HepG2 (cell line): ENCODE measurements around the gene DAD1. TPM values are rescaled to one million over a fixed set of nuclear protein-coding genes. Genes with fewer than 3 reads are reported as not detected.

Source experiments
- ATAC-seq: fragments of 200-7000 bp; cut with Tn5 transposase; 3 replicates; pipeline ENCODE4 v1.9.1; 2020; ENCODE audit warnings: mild to moderate bottlenecking, moderate library complexity
- BruUV-seq: library from RNA; stranded (reverse); fragments of 400-500 nt; replicated peaks from 2 replicates; lab custom pipeline; 2021; lab: Mats Ljungman, UMichigan
- CTCF ChIA-PET: fragments of 300-600 bp; formaldehyde crosslinking; extraction: SDS; loops from one replicate; lab custom pipeline; 2021; ENCODE audit warnings: low total read pairs, inconsistent platforms, low intra/inter-chr PET ratio; lab: Yijun Ruan, JAX
- POLR2A ChIA-PET: fragments of 350-600 bp; sonication (Branson Sonifier 250); formaldehyde crosslinking; loops from one replicate; lab custom pipeline; 2020; ENCODE audit warnings: antibody characterized with exemption, inconsistent platforms; lab: Yijun Ruan, JAX
- DNase-seq: peaks from one replicate; pipeline ENCODE4 v3.0.0-alpha.2; 2015; ENCODE audit warnings: low spot score
- FAIRE-seq: peaks from 3 replicates; lab custom pipeline; 2011; peaks lifted over from hg19 to GRCh38; lab: Jason Lieb, UNC
- H2AFZ ChIP-seq: one replicate; pipeline ENCODE4 v1.6.1; 2011; ENCODE audit warnings: low read length, inconsistent platforms
- H3K27ac ChIP-seq: fragments of 300-600 bp; 3 replicates; pipeline ENCODE4 v1.8.0; 2011; ENCODE audit warnings: mixed run types, mild to moderate bottlenecking, mixed read lengths, low read length, inconsistent platforms; ENCODE audit not compliant: insufficient read depth; ENCODE audit errors: extremely low read length
- H3K27me3 ChIP-seq, 2 experiments: fragments of 200-600 bp in 1 of 2; 2 replicates in 1 of 2; 3 replicates in 1 of 2; pipeline versions ENCODE4 v1.6.0 to v1.8.0; 2011; ENCODE audit warnings: low read length in 2 of 2, mild to moderate bottlenecking in 2 of 2, moderate library complexity in 2 of 2, inconsistent platforms in 1 of 2; ENCODE audit not compliant: insufficient read depth in 2 of 2, control insufficient read depth in 1 of 2
- H3K36me3 ChIP-seq, 2 experiments: fragments of 200-600 bp in 1 of 2; replicated peaks in 1 of 2; 2 replicates in 1 of 2; 3 replicates in 1 of 2; pipeline versions ENCODE4 v1.5.1 to v1.8.0; 2011; ENCODE audit warnings: low read length in 2 of 2, inconsistent platforms in 1 of 2; ENCODE audit not compliant: insufficient read depth in 2 of 2, control insufficient read depth in 1 of 2
- H3K4me1 ChIP-seq: 2 replicates; pipeline ENCODE4 v1.5.1; 2012; ENCODE audit warnings: low read length, inconsistent platforms; ENCODE audit not compliant: insufficient read depth
- H3K4me2 ChIP-seq: 2 replicates; pipeline ENCODE4 v1.6.0; 2011; ENCODE audit warnings: low read depth, low read length, inconsistent platforms
- H3K4me3 ChIP-seq, 3 experiments: fragments of 200-600 bp in 1 of 3; sonication (generic), shearing (Covaris generic) in 1 of 3; replicated peaks in 1 of 3; 2 replicates each; pipeline ENCODE4 v1.5.1; 2011 to 2016; ENCODE audit warnings: low read length in 3 of 3, inconsistent platforms in 2 of 3, low read depth in 2 of 3, mild to moderate bottlenecking in 2 of 3, control low read depth in 1 of 3, mixed read lengths in 1 of 3; ENCODE audit not compliant: insufficient read depth in 1 of 3
- H3K79me2 ChIP-seq: one replicate; pipeline ENCODE4 v1.6.1; 2011; ENCODE audit warnings: low read length, inconsistent platforms; ENCODE audit not compliant: insufficient read depth
- H3K9ac ChIP-seq: 2 replicates; pipeline ENCODE4 v1.6.0; 2011; ENCODE audit warnings: mild to moderate bottlenecking, low read depth, low read length, inconsistent platforms; ENCODE audit not compliant: insufficient read depth
- H3K9me3 ChIP-seq: 2 replicates; pipeline ENCODE4 v1.5.1; 2012; ENCODE audit warnings: mild to moderate bottlenecking, low read length
- H4K20me1 ChIP-seq: 2 replicates; pipeline ENCODE4 v1.6.0; 2011; ENCODE audit warnings: inconsistent platforms, mild to moderate bottlenecking, low read length, moderate library complexity; ENCODE audit not compliant: insufficient read depth
- ADNP ChIP-seq: sonication (generic); formaldehyde crosslinking; IDR thresholded peaks from 2 replicates; pipeline ENCODE4 v1.4.0; 2020; ENCODE audit warnings: missing genetic modification reagents
- CEBPB ChIP-seq: IDR thresholded peaks from 2 replicates; pipeline ENCODE4 v1.6.1; 2011; ENCODE audit warnings: low read depth, low read length, improper control_type of control experiment, borderline replicate concordance
- GLMP ChIP-seq: sonication (generic); formaldehyde crosslinking; IDR thresholded peaks from 2 replicates; pipeline ENCODE4 v1.9.0; 2021; ENCODE audit warnings: missing genetic modification reagents, mild to moderate bottlenecking, borderline replicate concordance
- HIC2 ChIP-seq: sonication (generic); formaldehyde crosslinking; IDR thresholded peaks from 2 replicates; pipeline ENCODE4 v1.9.0; 2022; ENCODE audit warnings: low read depth, missing genetic modification reagents
- HNRNPK ChIP-seq: fragments of 200-400 bp; formaldehyde crosslinking; IDR thresholded peaks from 2 replicates; pipeline ENCODE4 v1.6.1; 2018; ENCODE audit warnings: low read length, low read depth, moderate library complexity, mild to moderate bottlenecking; ENCODE audit not compliant: poor library complexity, severe bottlenecking
- MYPOP ChIP-seq: sonication (generic); formaldehyde crosslinking; IDR thresholded peaks from 2 replicates; pipeline ENCODE4 v1.8.1; 2023; ENCODE audit warnings: mild to moderate bottlenecking, moderate library complexity, missing genetic modification reagents
- POLR2A ChIP-seq, 2 experiments: IDR thresholded peaks; 2 replicates each; pipeline ENCODE4 v1.6.1; 2011; ENCODE audit warnings: low read depth in 2 of 2, low read length in 2 of 2, mild to moderate bottlenecking in 1 of 2, moderate library complexity in 1 of 2; ENCODE audit not compliant: insufficient read depth in 1 of 2
- RERE ChIP-seq: IDR thresholded peaks from 2 replicates; pipeline ENCODE4 v1.6.1; 2016; ENCODE audit warnings: low read depth, missing genetic modification reagents, missing compliant biosample characterization
- SETDB1 ChIP-seq: sonication (generic); formaldehyde crosslinking; IDR thresholded peaks from 2 replicates; pipeline ENCODE4 v1.5.1; 2020; ENCODE audit warnings: missing genetic modification reagents, mild to moderate bottlenecking, borderline replicate concordance
- ZBTB2 ChIP-seq: sonication (generic); formaldehyde crosslinking; IDR thresholded peaks from 2 replicates; pipeline ENCODE4 v1.8.0; 2022; ENCODE audit warnings: low read depth, missing genetic modification reagents
- ZNF207 ChIP-seq: fragments of 450-650 bp; IDR thresholded peaks from 2 replicates; pipeline ENCODE4 v1.6.1; 2016; ENCODE audit warnings: antibody characterized with exemption, borderline replicate concordance
- WGBS: methylation state at CpG from one replicate; pipeline ENCODE4 v1.1.6; 2017; ENCODE audit warnings: low lambda C conversion rate; 5-methylcytosine and 5-hydroxymethylcytosine counted together
- in situ Hi-C: cut with HindIII; loops from 2 replicates; pipeline ENCODE4 v1.10.0; 2017; ENCODE audit warnings: low pct_unique_long_range_greater_than_20kb; ENCODE audit not compliant: extremely low pct_ligation_motif_present
- intact Hi-C: fragments of 100-400 bp; cut with micrococcal nuclease; formaldehyde crosslinking; loops from one replicate; pipeline ENCODE4 v1.10.0; 2022; ENCODE audit not compliant: unreplicated experiment
- polyA plus RNA-seq, 8 experiments: library from polyadenylated mRNA; depleted of rRNA in 3 of 8; stranded (reverse) in 7 of 8; unstranded in 1 of 8; fragments of >200 nt; fragmentation: Illumina TruSeq in 4 of 8; extraction: Trizol in 4 of 8; gene quantifications; 2 replicates each; pipeline versions ENCODE4 v1.2.1 to v1.2.3, GENCODE V29; 2011 to 2016; ENCODE audit warnings: low read depth in 4 of 8, missing spikeins in 1 of 8, mixed read lengths in 1 of 8; ENCODE audit not compliant: insufficient read depth in 1 of 8
- total RNA-seq, 5 experiments: library from RNA; depleted of rRNA; stranded (reverse); fragments of >200 nt; fragmentation: Illumina TruSeq; extraction: Trizol; gene quantifications; 2 replicates each; pipeline ENCODE4 v1.2.3, GENCODE V29; 2016; ENCODE audit warnings: low read depth in 1 of 5

Gene DAD1
- total and polyA plus RNA-seq, 2 of the 13 experiments (the other 11 are each of a cell fraction or from before 2014, with no cell fraction given): 558 to 626 TPM

- CTCF ChIA-PET: no interaction called here
- Histone ChIP-seq H3K27ac (no peak overlapping the region), H2AFZ (no peak overlapping the region), H3K27me3 (no peaks in the 10 kb centered on the region), H3K4me1 (peaks cover 20% of the 10 kb centered on the region), H3K4me3 (no peak overlapping the region), H3K9me3 (no peaks in the 10 kb centered on the region), H3K9ac (no peak overlapping the region), H3K4me2 (no peak overlapping the region), H4K20me1 (0 out of 2 replicates have a peak, but pooled peaks cover 4% of the 10 kb centered on the region), H3K36me3 (peaks cover 23 to 45% of the 10 kb centered on the region in 2 experiments), H3K79me2 (no peaks in the 10 kb centered on the region)
- DNase-seq (no peak), FAIRE-seq (no peak), ATAC-seq (no peak)
- in situ Hi-C loops (no loop called here), intact Hi-C loops (no loop called here)
- POLR2A ChIA-PET: interaction anchor here (0.9 to 1.9 kb wide), 2 partner anchors 21 to 22 kb away, joined by 4 read pairs; no protein-coding TSS in a partner anchor
- no TSS peak for BruUV-seq
- 93% methylated on average over 2 of the region's 2 CpGs for WGBS
- TF ChIP-seq POLR2A (IDR thresholded peaks at IDR 0.05; ENCODE audit: insufficient read depth in 1 of 2, low read depth in 2 of 2, low read length in 2 of 2): 0 out of 4 replicates have a peak, but pooled peaks of 1 of the 2 experiments have one; percentile 1
- 0 out of 2 replicates have a peak, but pooled peaks have one; percentile 11 for TF ChIP-seq ZNF207
- no peak for TF ChIP-seq RERE (CRISPR knock-in tag)
- 0 out of 2 replicates have a peak, but pooled peaks have one; percentile 32 for TF ChIP-seq GLMP
- no peak for TF ChIP-seq SETDB1 (CRISPR knock-in tag)
- TF ChIP-seq MYPOP: no peak
- TF ChIP-seq HIC2: no peak
- TF ChIP-seq ZBTB2 (CRISPR knock-in tag): no peak
- TF ChIP-seq CEBPB: peak; percentile 44; the same call in 1 of the 2 replicates
- TF ChIP-seq HNRNPK: no peak
- no peak for TF ChIP-seq ADNP
These were observed 21.9 kb upstream of the DAD1 start for GRCh38 chr14:22610931-22611330.
